Vagina (tissue), 2 donors: ENCODE data around the gene NR1I2. TPM values are rescaled to one million over a fixed set of nuclear protein-coding genes. Genes with fewer than 3 reads are reported as not detected.

Experiments used
- DNase-seq, 2 donors: peaks; one replicate each; pipeline ENCODE4 v3.0.0-alpha.2; 2017; ENCODE audit errors: extremely low spot score in 2 of 2
- H3K27ac ChIP-seq: fragments of 200-600 bp; sonication (generic); one replicate; pipeline ENCODE4 v1.5.1; 2019
- H3K27me3 ChIP-seq: fragments of 200-600 bp; sonication (generic); one replicate; pipeline ENCODE4 v1.5.1; 2019
- H3K36me3 ChIP-seq, 2 donors: fragments of 200-600 bp; sonication (generic); one replicate each; pipeline ENCODE4 v1.5.1; 2017 to 2019
- H3K4me1 ChIP-seq: fragments of 200-600 bp; sonication (generic); one replicate; pipeline ENCODE4 v1.5.1; 2019
- H3K4me3 ChIP-seq, 2 donors: fragments of 200-600 bp; sonication (generic); 1 replicate in 1 of 2; 2 replicates in 1 of 2; pipeline ENCODE4 v1.5.1; 2016 to 2019
- H3K9me3 ChIP-seq: fragments of 200-600 bp; sonication (generic); one replicate; pipeline ENCODE4 v1.5.1; 2019
- CTCF ChIP-seq, 3 experiments: fragments of 450-650 bp in 2 of 3; fragments of 200-600 bp in 1 of 3; sonication (generic) in 1 of 3; IDR thresholded peaks; one replicate each; pipeline ENCODE4 v1.5.1; 2017 to 2019; ENCODE audit warnings: antibody characterized with exemption in 3 of 3, mild to moderate bottlenecking in 2 of 3, moderate library complexity in 2 of 3
- POLR2A ChIP-seq, 2 donors: fragments of 450-650 bp; IDR thresholded peaks; one replicate each; pipeline ENCODE4 v1.6.1; 2017; ENCODE audit warnings: antibody characterized with exemption in 2 of 2, mild to moderate bottlenecking in 2 of 2, moderate library complexity in 2 of 2
- POLR2AphosphoS5 ChIP-seq, 2 donors: sonication (generic); formaldehyde crosslinking; IDR thresholded peaks; one replicate each; pipeline ENCODE4 v1.9.0; 2017; ENCODE audit warnings: antibody characterized with exemption in 2 of 2, mild to moderate bottlenecking in 2 of 2, low read depth in 1 of 2; ENCODE audit not compliant: insufficient read depth in 1 of 2
- intact Hi-C: fragments of 100-400 bp; cut with DNase I; formaldehyde crosslinking; loops from one replicate; pipeline ENCODE4 v1.15.1; 2023
- total RNA-seq: library from RNA; depleted of rRNA; stranded (reverse); fragments of >200 nt; gene quantifications from one replicate; pipeline ENCODE4 v1.2.3, GENCODE V29; 2016

NR1I2 gene
- not detected for total RNA-seq

GRCh38 chr3:119781330-119782198 is at the start of gene NR1I2:
TSS of gene NR1I2 (plus strand) at chr3:119782101.
- DNase-seq: no peak
- no peaks in the 10 kb centered on the region for H3K9me3 ChIP-seq
- no peak within 1 kb of the TSS for H3K27ac ChIP-seq
- no peaks in the 10 kb centered on the region for H3K4me1 ChIP-seq
- no peak for TF ChIP-seq POLR2A (IDR thresholded peaks at IDR 0.05)
- no peak for TF ChIP-seq POLR2AphosphoS5 (IDR thresholded peaks at IDR 0.05; ENCODE audit: insufficient read depth in 1 of 2, low read depth in 1 of 2)
- no peak for TF ChIP-seq CTCF (IDR thresholded peaks at IDR 0.05)
- H3K36me3 ChIP-seq: no peaks in the 10 kb centered on the region
- no peak within 1 kb of the TSS for H3K4me3 ChIP-seq
- H3K27me3 ChIP-seq: no peaks in the 10 kb centered on the region
- intact Hi-C loops: no loop called here

GRCh38 chr3:119733812-119734211 is 48.1 kb upstream of the NR1I2 start:
- H3K27ac ChIP-seq: no peak overlapping the region
- intact Hi-C loops: no loop called here
- no peaks in the 10 kb centered on the region for H3K27me3 ChIP-seq
- no peak for TF ChIP-seq CTCF (IDR thresholded peaks at IDR 0.05)
- TF ChIP-seq POLR2A (IDR thresholded peaks at IDR 0.05): no peak
- no peak for TF ChIP-seq POLR2AphosphoS5 (IDR thresholded peaks at IDR 0.05; ENCODE audit: insufficient read depth in 1 of 2, low read depth in 1 of 2)
- no peaks in the 10 kb centered on the region for H3K4me1 ChIP-seq
- no peak overlapping the region for H3K4me3 ChIP-seq
- no peaks in the 10 kb centered on the region for H3K36me3 ChIP-seq
- H3K9me3 ChIP-seq: no peaks in the 10 kb centered on the region
- DNase-seq: no peak

- Histone ChIP-seq H3K9me3 (no peaks in the 10 kb centered on the region), H3K36me3 (no peaks in the 10 kb centered on the region), H3K4me3 (no peak overlapping the region), H3K27ac (no peak overlapping the region), H3K27me3 (no peaks in the 10 kb centered on the region), H3K4me1 (no peaks in the 10 kb centered on the region)
- DNase-seq: no peak
- intact Hi-C loops: no loop called here
- TF ChIP-seq POLR2AphosphoS5 (IDR thresholded peaks at IDR 0.05; ENCODE audit: insufficient read depth in 1 of 2, low read depth in 1 of 2): no peak
- TF ChIP-seq POLR2A (IDR thresholded peaks at IDR 0.05): no peak
- TF ChIP-seq CTCF (IDR thresholded peaks at IDR 0.05): no peak
These were observed 43.2 kb upstream of the NR1I2 start for GRCh38 chr3:119738741-119739140.

- Histone ChIP-seq H3K36me3 (peaks cover 0 to under 1% of the 10 kb centered on the region in 2 donors), H3K4me3 (no peak overlapping the region), H3K27ac (no peak overlapping the region), H3K9me3 (no peaks in the 10 kb centered on the region), H3K4me1 (no peaks in the 10 kb centered on the region), H3K27me3 (no peaks in the 10 kb centered on the region)
- no peak for DNase-seq
- intact Hi-C loops: no loop called here
- no peak for TF ChIP-seq POLR2A (IDR thresholded peaks at IDR 0.05)
- no peak for TF ChIP-seq POLR2AphosphoS5 (IDR thresholded peaks at IDR 0.05; ENCODE audit: insufficient read depth in 1 of 2, low read depth in 1 of 2)
- no peak for TF ChIP-seq CTCF (IDR thresholded peaks at IDR 0.05)
These were observed 40.0 kb upstream of the NR1I2 start for GRCh38 chr3:119741657-119742590.
